HG02798 (cell line): Measurements from ENCODE around the gene SLC30A1.
A peak's percentile ranks its signal among the peaks of the same experiment; 100 is the strongest.
"Not testable (repeated sequence)": the region's sequence is repeated elsewhere in the genome, so short reads cannot be mapped to it uniquely, and the experiment has no call there.

Experiments
- ATAC-seq: cut with Tn5 transposase; IDR thresholded peaks from one replicate; pipeline ENCODE4 v1.9.1; 2021; ENCODE audit warnings: mild to moderate bottlenecking; ENCODE audit not compliant: unreplicated experiment, poor library complexity

SLC30A1 gene

DNA sequence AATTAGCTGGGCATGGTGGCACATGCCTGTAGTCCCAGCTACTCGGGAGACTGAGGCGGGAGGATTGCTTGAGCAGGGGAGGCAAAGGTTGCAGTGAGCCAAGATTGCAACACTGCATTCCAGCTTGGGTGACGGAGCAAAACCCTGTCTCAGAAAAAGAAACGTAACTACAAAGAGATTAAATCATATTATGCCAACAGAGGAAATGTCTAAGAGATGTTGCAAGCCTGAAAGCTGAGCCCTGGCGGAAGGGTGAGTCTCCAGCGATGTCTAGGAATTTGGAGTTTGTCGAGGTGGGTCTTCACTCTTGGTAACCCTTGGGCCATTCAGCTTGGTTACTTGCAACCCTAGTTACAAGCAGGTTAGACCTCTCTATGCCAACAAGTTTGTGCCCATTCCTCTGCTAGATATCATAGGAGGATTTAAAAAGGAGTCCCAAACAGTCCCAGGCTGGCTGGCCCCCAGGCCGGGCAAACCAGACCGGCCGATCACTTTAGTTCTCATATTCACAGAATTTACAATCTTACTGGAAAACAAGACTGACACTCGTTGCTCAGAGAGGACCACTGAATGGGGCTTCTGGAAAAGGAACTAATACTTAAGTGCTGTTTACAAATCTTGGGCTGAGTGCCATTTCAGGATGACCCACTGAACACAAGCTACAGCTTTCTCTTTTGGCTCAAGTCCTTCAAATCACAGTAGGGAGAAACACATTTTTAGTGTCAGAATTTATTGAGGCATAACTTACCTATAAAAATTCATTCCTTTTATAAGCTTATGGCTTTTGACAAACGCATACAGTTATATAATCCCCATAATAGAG, 27.1 kb downstream of the SLC30A1 start:
- no peak for ATAC-seq

DNA sequence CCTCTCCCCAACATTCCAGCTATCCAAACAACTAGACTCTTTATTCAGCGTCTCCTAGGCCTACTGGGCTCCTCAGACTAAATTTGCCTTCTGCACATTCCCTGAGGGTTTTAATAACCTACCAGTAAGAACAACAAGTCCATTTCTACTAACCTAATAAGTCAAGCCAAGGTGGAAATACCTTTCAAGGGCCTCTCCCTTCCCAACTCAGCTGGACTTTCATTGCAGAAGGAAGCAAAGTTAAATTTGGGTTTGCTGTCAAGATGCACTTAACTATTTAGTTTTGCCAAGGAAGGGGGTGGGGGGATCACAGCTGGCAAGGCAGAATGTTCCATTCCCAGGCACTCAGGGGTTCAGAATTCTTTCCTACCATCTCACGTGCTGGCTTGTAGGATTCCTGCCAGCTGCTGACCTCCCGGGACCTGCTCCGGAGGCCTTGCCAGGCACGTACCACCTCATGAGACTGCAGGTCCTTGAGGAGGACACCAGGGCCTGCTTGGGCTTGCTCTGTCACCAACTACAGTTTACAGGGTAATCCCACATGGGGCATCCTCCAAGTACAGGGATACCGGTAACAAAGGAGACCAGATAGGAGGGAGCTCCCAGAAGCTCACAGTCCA, 29.8 kb downstream of the SLC30A1 start:
- ATAC-seq, result no peak

DNA sequence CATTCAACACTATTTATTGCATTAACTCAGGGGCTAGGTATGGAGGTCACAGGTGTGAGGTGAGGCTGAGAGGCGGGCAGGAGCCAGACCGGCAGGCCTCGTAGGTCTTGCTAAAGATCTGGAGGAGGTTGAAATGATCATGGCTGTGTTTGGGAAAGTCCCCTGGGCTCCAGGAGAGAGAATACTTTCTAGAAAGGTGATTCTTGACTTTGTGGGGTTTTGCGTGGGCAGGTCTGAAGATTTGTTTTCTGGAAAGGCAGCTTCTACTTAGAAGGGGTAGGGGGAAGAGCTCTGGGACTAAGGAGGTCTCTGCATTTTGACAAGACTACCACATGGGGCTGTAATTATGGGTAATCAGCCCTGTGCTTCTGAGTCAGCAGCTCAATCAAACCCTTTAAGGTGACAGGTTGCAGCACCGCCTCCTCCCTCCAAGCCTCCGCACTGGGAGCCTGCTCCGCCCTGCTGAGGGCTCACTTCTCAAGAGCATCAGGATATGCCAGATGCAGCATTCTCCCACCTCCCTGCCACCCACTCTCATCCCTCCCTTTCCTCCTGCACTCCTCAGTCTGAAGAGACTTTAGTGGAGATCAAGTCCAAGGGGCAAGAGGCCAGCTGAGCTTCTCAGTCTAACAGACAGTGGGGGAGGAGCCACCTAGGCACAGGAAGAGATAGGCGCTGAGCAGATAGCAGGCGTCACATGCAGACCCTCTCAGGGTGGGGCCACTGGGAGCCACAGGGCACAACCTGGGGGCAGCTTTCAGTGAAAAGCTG, 30.5 kb downstream of the SLC30A1 start:
- ATAC-seq, result peak; percentile 62

- no peak for ATAC-seq
These were observed 31.3 kb downstream of the SLC30A1 start for GRCh38 chr1:211547710-211548109.

GRCh38 chr1:211546543-211546942, 32.4 kb downstream of the SLC30A1 start:
- no peak for ATAC-seq

- ATAC-seq, result no peak
These were observed 35.9 kb downstream of the SLC30A1 start for GRCh38 chr1:211543025-211543424.

GRCh38 chr1:211541720-211542477, 37.1 kb downstream of the SLC30A1 start:
- no peak for ATAC-seq

DNA sequence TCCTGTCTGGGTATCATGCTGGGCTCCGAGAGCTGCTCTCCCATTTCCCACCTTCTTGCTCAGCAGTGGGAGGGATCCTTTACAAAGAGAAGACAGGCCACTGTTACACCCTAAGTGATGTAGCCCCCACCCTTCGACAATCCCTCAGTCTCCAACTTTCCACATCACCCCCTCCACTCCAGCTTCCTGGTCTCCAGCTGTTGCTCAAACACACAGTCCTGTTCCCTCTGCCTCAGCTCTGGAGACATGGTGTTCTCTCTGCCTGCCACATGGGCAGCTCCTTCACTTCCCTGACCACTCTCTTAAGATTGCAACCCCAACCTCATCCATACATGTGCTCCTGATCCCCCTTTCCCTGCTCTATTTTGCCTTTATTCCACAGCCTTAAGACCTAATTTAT, 37.7 kb downstream of the SLC30A1 start:
- no peak for ATAC-seq

DNA sequence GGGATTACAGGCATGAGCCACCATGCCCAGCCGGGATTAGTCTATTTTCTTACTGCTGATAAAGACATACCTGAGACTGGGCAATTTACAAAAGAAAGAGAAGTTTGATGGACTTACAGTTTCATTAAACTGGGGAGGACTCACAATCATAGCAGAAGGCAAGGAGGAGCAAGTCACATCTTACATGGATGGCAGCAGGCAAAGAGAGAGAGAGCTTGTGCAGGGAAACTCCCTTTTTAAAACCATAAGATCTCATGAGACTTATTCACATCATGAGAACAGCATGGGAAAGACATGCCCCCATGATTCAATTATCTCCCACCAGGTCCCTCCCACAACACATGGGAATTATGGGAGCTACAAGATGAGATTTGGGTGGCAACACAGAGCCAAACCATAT, 38.1 kb downstream of the SLC30A1 start:
- ATAC-seq, result not testable (repeated sequence)

GRCh38 chr1:211538287-211538686, 40.7 kb downstream of the SLC30A1 start:
- no peak for ATAC-seq

DNA sequence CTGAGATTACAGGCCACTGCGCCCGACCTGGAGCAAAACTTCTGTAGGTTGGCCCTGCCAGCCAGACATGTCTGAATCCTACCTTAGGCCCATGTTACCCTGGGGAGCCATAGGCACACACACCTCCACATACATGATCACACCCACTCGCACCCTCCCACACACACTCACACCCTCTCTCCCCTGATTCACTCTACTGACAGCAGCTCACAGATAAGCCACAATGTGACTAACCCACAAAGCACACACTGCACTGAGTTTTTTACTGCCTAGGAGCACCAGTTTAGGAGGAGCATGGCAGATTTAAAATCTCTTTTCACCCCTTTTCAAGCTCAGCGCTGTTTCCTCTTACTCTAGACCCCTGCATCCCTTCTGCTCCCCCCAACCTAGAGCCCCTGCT, 41.7 kb downstream of the SLC30A1 start:
- no peak for ATAC-seq

GRCh38 chr1:211536606-211537005, 42.4 kb downstream of the SLC30A1 start:
- no peak for ATAC-seq

- no peak for ATAC-seq
These were observed 43.6 kb downstream of the SLC30A1 start for GRCh38 chr1:211535346-211535745.

- no peak for ATAC-seq
These were observed 44.2 kb downstream of the SLC30A1 start for GRCh38 chr1:211534545-211535291.

DNA sequence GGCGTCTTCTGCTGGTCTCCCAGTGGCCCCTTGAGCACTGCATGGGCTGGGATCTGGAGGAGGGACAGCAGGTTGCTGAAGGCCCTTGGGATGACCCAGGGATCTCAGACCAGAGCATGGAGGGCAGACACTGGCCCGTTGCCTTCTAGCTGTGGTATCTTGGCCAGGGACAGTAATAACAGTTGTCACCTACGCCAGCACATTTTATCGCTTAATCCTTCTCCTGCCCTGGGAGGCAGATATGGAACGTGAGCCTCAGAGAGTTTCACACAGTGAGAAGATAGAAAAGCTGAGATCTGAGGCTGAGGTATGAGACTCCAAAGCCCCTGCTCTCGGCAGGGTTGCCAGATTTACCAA, 46.9 kb downstream of the SLC30A1 start:
- ATAC-seq, result no peak

GRCh38 chr1:211531194-211532087, 47.5 kb downstream of the SLC30A1 start:
- ATAC-seq, result no peak

- no peak for ATAC-seq
These were observed 48.9 kb downstream of the SLC30A1 start for GRCh38 chr1:211530102-211530501.

- no peak for ATAC-seq
These were observed 49.5 kb downstream of the SLC30A1 start for GRCh38 chr1:211529453-211529852.

DNA sequence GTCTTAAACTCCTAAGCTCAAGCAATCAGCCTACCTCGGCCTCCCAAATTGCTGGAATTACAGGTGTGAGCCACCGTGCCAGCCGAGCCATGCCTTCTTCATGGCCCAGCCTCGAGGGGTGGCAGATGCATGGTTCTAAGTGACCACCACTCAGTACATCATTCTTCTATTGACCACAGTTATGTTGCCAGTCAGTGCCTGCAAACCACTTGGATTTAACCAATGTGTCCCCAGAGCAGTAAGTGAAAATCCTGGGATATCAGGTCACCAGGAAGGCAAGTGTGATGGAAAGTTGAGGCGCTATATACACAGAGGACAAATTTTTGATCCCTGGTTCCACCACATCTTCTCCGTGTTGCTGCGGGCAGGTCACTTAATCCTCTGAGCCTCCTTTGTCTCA, 50.0 kb downstream of the SLC30A1 start:
- no peak for ATAC-seq
